ENCODE data around the gene XRN2. TPM values are rescaled to one million over a fixed set of nuclear protein-coding genes. Genes with fewer than 3 reads are reported as not detected.
A peak's percentile ranks its signal among the peaks of the same experiment; 100 is the strongest.

Gene XRN2
- total and polyA plus RNA-seq, 2 of the 13 experiments (the other 11 are each of a cell fraction or from before 2014, with no cell fraction given): 90.3 to 171 TPM

DNA sequence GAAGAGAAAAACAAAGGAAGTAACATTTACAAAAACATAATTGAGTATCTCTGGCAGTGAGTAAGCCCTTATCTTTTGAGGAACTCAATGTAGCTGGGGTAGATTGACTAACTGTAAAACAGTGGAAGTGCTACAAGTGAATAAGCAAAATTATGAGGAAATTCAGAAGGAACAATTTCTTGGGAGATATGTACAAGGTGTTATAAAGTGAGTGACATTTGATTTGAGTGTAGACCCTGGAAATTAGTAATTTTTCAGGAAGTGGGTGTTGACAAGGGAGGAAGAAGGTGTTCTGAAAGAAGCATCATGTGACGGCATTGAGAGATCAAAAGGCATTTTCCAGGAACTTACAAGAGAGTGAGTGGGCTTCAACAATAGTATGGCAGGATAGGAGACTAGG lies 22.2 kb downstream of the XRN2 start:
- Histone ChIP-seq H4K20me1 (ENCODE audit: insufficient read depth, low read length) (peaks cover 57% of the 10 kb centered on the region), H3K4me3 (replicated peaks in 1 of 3; ENCODE audit: insufficient read depth in 1 of 3, low read depth in 2 of 3, low read length in 3 of 3) (no peak overlapping the region), H3K4me2 (ENCODE audit: low read depth, low read length) (no peak overlapping the region), H3K9ac (ENCODE audit: insufficient read depth, low read depth, low read length) (no peak overlapping the region), H3K79me2 (ENCODE audit: insufficient read depth, low read length) (peaks cover 95% of the 10 kb centered on the region), H3K27me3 (ENCODE audit: control insufficient read depth in 1 of 2, insufficient read depth in 2 of 2, low read length in 2 of 2) (no peaks in the 10 kb centered on the region), H3K4me1 (ENCODE audit: insufficient read depth, low read length) (peaks cover 31% of the 10 kb centered on the region), H3K9me3 (ENCODE audit: low read length) (peaks cover 19% of the 10 kb centered on the region), H3K36me3 (replicated peaks in 1 of 2; ENCODE audit: control insufficient read depth in 1 of 2, insufficient read depth in 2 of 2, low read length in 2 of 2) (peaks cover 5 to 34% of the 10 kb centered on the region in 2 experiments), H2AFZ (ENCODE audit: low read length) (no peak overlapping the region), H3K27ac (ENCODE audit: extremely low read length, insufficient read depth, low read length) (no peak overlapping the region)
- no peak for ATAC-seq
- intact Hi-C loops (cut with micrococcal nuclease; ENCODE audit: unreplicated experiment) (loop anchor here (2.0 kb wide), 1 partner anchor 16 kb away; no protein-coding TSS in a partner anchor), in situ Hi-C loops (cut with HindIII; ENCODE audit: extremely low pct_ligation_motif_present, low pct_unique_long_range_greater_than_20kb) (no loop called here)
- ChIA-PET POLR2A (interaction anchor here (1.2 to 3.2 kb wide), 2 partner anchors 16 to 22 kb away, joined by 3 to 15 read pairs; partner anchors contain the start of gene XRN2), CTCF (ENCODE audit: low intra/inter-chr PET ratio, low total read pairs) (no interaction called here)
- BruUV-seq (replicated peaks): no TSS peak
- no peak for DNase-seq (ENCODE audit: low spot score)
- WGBS (ENCODE audit: low lambda C conversion rate): 89% methylated on average over 1 of the region's 1 CpG
- FAIRE-seq: no peak
- TF ChIP-seq HNRNPUL1 (IDR thresholded peaks at IDR 0.05; ENCODE audit: low read depth, low read length) (no peak), RBM22 (optimal IDR thresholded peaks at IDR 0.05; ENCODE audit: low read length) (peak; percentile 76)

DNA sequence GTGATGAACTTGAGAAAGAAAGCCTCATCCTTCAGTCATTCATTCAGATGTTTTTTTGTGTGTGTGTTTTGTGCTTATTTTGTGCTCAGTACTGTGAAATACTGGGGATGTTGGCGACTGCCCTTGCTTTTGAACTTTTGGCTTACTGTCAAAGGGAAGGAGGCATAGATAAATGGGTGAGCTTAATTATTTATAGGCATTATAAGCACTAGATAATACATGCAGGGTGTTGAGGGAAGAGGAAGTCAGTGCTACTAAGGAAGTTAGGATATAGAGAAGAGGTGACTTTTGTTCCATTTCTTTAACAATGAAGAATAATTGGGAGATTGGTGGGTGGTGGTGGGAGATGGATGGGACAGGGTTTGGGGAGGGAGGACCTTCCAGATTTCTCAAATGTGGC lies 23.6 kb downstream of the XRN2 start:
- intact Hi-C loops (cut with micrococcal nuclease; ENCODE audit: unreplicated experiment) (no loop called here), in situ Hi-C loops (cut with HindIII; ENCODE audit: extremely low pct_ligation_motif_present, low pct_unique_long_range_greater_than_20kb) (no loop called here)
- Histone ChIP-seq H2AFZ (ENCODE audit: low read length) (no peak overlapping the region), H3K4me1 (ENCODE audit: insufficient read depth, low read length) (peaks cover 32% of the 10 kb centered on the region), H3K9me3 (ENCODE audit: low read length) (peaks cover 8% of the 10 kb centered on the region), H3K79me2 (ENCODE audit: insufficient read depth, low read length) (peaks cover 91% of the 10 kb centered on the region), H3K27ac (ENCODE audit: extremely low read length, insufficient read depth, low read length) (no peak overlapping the region), H4K20me1 (ENCODE audit: insufficient read depth, low read length) (peaks cover 56% of the 10 kb centered on the region), H3K4me2 (ENCODE audit: low read depth, low read length) (no peak overlapping the region), H3K9ac (ENCODE audit: insufficient read depth, low read depth, low read length) (no peak overlapping the region), H3K27me3 (ENCODE audit: control insufficient read depth in 1 of 2, insufficient read depth in 2 of 2, low read length in 2 of 2) (no peaks in the 10 kb centered on the region), H3K36me3 (replicated peaks in 1 of 2; ENCODE audit: control insufficient read depth in 1 of 2, insufficient read depth in 2 of 2, low read length in 2 of 2) (peaks cover 8 to 41% of the 10 kb centered on the region in 2 experiments), H3K4me3 (replicated peaks in 1 of 3; ENCODE audit: insufficient read depth in 1 of 3, low read depth in 2 of 3, low read length in 3 of 3) (no peak overlapping the region)
- TF ChIP-seq ZFYVE20 (CRISPR knock-in tag; IDR thresholded peaks at IDR 0.05; ENCODE audit: borderline replicate concordance, low read depth): no peak
- no peak for TF ChIP-seq HMG20A (CRISPR knock-in tag; IDR thresholded peaks at IDR 0.05; ENCODE audit: borderline replicate concordance)
- no peak for TF ChIP-seq ZFP36 (IDR thresholded peaks at IDR 0.05; ENCODE audit: borderline replicate concordance, low read depth, low read length, partially characterized antibody)
- TF ChIP-seq AKAP8 (CRISPR knock-in tag; IDR thresholded peaks at IDR 0.05): no peak
- TF ChIP-seq ZNF136 (CRISPR knock-in tag; IDR thresholded peaks at IDR 0.05; ENCODE audit: low read depth): no peak
- TF ChIP-seq RBAK (CRISPR knock-in tag; IDR thresholded peaks at IDR 0.05): no peak
- TF ChIP-seq PHF8 (CRISPR knock-in tag; IDR thresholded peaks at IDR 0.05): no peak
- TF ChIP-seq ZNF546 (CRISPR knock-in tag; conservative IDR thresholded peaks at IDR 0.05): no peak
- TF ChIP-seq PAWR (CRISPR knock-in tag; IDR thresholded peaks at IDR 0.05; ENCODE audit: borderline replicate concordance): no peak
- TF ChIP-seq ZNF891 (CRISPR knock-in tag; IDR thresholded peaks at IDR 0.05): no peak
- TF ChIP-seq RFX3 (CRISPR knock-in tag; IDR thresholded peaks at IDR 0.05): no peak
- TF ChIP-seq RNF2 (conservative IDR thresholded peaks at IDR 0.05; ENCODE audit: low read depth): no peak
- DNase-seq (ENCODE audit: low spot score) (no peak), FAIRE-seq (no peak), ATAC-seq (no peak)
- ChIA-PET POLR2A (interaction anchor here (3.2 kb wide), 1 partner anchor 23 kb away, joined by 15 read pairs; the partner anchor contains the start of gene XRN2), CTCF (ENCODE audit: low intra/inter-chr PET ratio, low total read pairs) (no interaction called here)
- BruUV-seq (replicated peaks): no TSS peak
- 96% methylated on average over 1 of the region's 1 CpG for WGBS (ENCODE audit: low lambda C conversion rate)

Measured in HepG2 (cell line).